WTC11 (cell line): ENCODE results near the gene CKB. TPM values are rescaled to one million over a fixed set of nuclear protein-coding genes. Genes with fewer than 3 reads are reported as not detected.

Source experiments
- ATAC-seq: fragments of 200-7000 bp; cut with Tn5 transposase; 2 replicates; pipeline ENCODE4 v1.10.0; 2021; ENCODE audit warnings: mild to moderate bottlenecking, moderate library complexity
- CTCF ChIA-PET: fragments of 300-600 bp; sonication (Branson Sonifier 250); formaldehyde crosslinking; loops from one replicate; lab custom pipeline; 2021; ENCODE audit warnings: antibody characterized with exemption; lab: Charles Lee
- POLR2A ChIA-PET: fragments of 350-600 bp; sonication (Branson Sonifier 250); formaldehyde crosslinking; loops from one replicate; lab custom pipeline; 2021; ENCODE audit warnings: antibody characterized with exemption; lab: Charles Lee
- DNase-seq: peaks from one replicate; pipeline ENCODE4 v3.0.0; 2021; ENCODE audit warnings: low spot score
- H3K27ac Mint-ChIP-seq: 2 replicates; pipeline ENCODE4 v1.8.0; 2021; ENCODE audit warnings: mixed read lengths
- H3K27me3 Mint-ChIP-seq: 2 replicates; pipeline ENCODE4 v1.8.0; 2021; ENCODE audit warnings: low read depth, mild to moderate bottlenecking, moderate library complexity, mixed read lengths
- H3K36me3 Mint-ChIP-seq: 2 replicates; pipeline ENCODE4 v1.8.0; 2021; ENCODE audit warnings: mixed read lengths
- H3K4me1 Mint-ChIP-seq: 2 replicates; pipeline ENCODE4 v1.8.0; 2022; ENCODE audit warnings: mixed read lengths
- H3K4me3 Mint-ChIP-seq: 2 replicates; pipeline ENCODE4 v1.8.0; 2021; ENCODE audit warnings: mild to moderate bottlenecking, moderate library complexity, mixed read lengths
- H3K9me3 Mint-ChIP-seq: 2 replicates; pipeline ENCODE4 v1.8.0; 2021; ENCODE audit warnings: mixed read lengths
- ATF3 ChIP-seq: sonication (generic); formaldehyde crosslinking; conservative IDR thresholded peaks from 2 replicates; pipeline ENCODE4 v1.8.1; 2022; ENCODE audit warnings: mild to moderate bottlenecking, missing genetic modification reagents
- CREB1 ChIP-seq: sonication (generic); formaldehyde crosslinking; IDR thresholded peaks from 2 replicates; pipeline ENCODE4 v1.8.0; 2023; ENCODE audit warnings: mild to moderate bottlenecking, missing genetic modification reagents
- ETV6 ChIP-seq: sonication (generic); formaldehyde crosslinking; IDR thresholded peaks from 2 replicates; pipeline ENCODE4 v1.8.1; 2022; ENCODE audit warnings: mild to moderate bottlenecking, missing genetic modification reagents
- GABPB1 ChIP-seq: sonication (generic); formaldehyde crosslinking; IDR thresholded peaks from 2 replicates; pipeline ENCODE4 v1.8.1; 2023; ENCODE audit warnings: mild to moderate bottlenecking, missing genetic modification reagents
- HMGA2 ChIP-seq: fragments of 250-450 bp; sonication (Bioruptor Pico); IDR thresholded peaks from 2 replicates; pipeline ENCODE4 v1.4.0; 2021; ENCODE audit warnings: mild to moderate bottlenecking, moderate library complexity
- IRF1 ChIP-seq: sonication (generic); formaldehyde crosslinking; IDR thresholded peaks from 2 replicates; pipeline ENCODE4 v1.8.0; 2023; ENCODE audit warnings: missing genetic modification reagents
- JUN ChIP-seq: sonication (generic); formaldehyde crosslinking; IDR thresholded peaks from 2 replicates; pipeline ENCODE4 v1.8.0; 2023; ENCODE audit warnings: mild to moderate bottlenecking, missing genetic modification reagents
- MAX ChIP-seq: sonication (generic); formaldehyde crosslinking; IDR thresholded peaks from 2 replicates; pipeline ENCODE4 v1.8.0; 2022; ENCODE audit warnings: mild to moderate bottlenecking, missing genetic modification reagents
- OVOL2 ChIP-seq: fragments of 250-450 bp; sonication (Bioruptor Pico); IDR thresholded peaks from 2 replicates; pipeline ENCODE4 v1.9.0; 2021; ENCODE audit warnings: mild to moderate bottlenecking, borderline replicate concordance
- PRDM15 ChIP-seq: sonication (generic); formaldehyde crosslinking; IDR thresholded peaks from 2 replicates; pipeline ENCODE4 v1.8.0; 2022; ENCODE audit warnings: missing genetic modification reagents
- SMAD3 ChIP-seq: sonication (generic); formaldehyde crosslinking; IDR thresholded peaks from 2 replicates; pipeline ENCODE4 v1.8.0; 2022; ENCODE audit warnings: missing genetic modification reagents, mild to moderate bottlenecking, borderline replicate concordance
- SOX15 ChIP-seq: fragments of 250-450 bp; sonication (Bioruptor Pico); IDR thresholded peaks from 2 replicates; pipeline ENCODE4 v1.9.0; 2021; ENCODE audit warnings: mild to moderate bottlenecking
- SP1 ChIP-seq: sonication (generic); formaldehyde crosslinking; conservative IDR thresholded peaks from 2 replicates; pipeline ENCODE4 v1.8.1; 2022; ENCODE audit warnings: missing genetic modification reagents
- TCF7 ChIP-seq: sonication (generic); formaldehyde crosslinking; IDR thresholded peaks from 2 replicates; pipeline ENCODE4 v1.8.0; 2022; ENCODE audit warnings: mild to moderate bottlenecking, low read depth, missing genetic modification reagents, moderate library complexity
- TEAD4 ChIP-seq: sonication (generic); formaldehyde crosslinking; IDR thresholded peaks from 2 replicates; pipeline ENCODE4 v1.8.0; 2022; ENCODE audit warnings: mild to moderate bottlenecking, missing genetic modification reagents
- ZNF121 ChIP-seq: sonication (generic); formaldehyde crosslinking; IDR thresholded peaks from 2 replicates; pipeline ENCODE4 v1.8.0; 2023; ENCODE audit warnings: missing genetic modification reagents
- ZNF512 ChIP-seq: sonication (generic); formaldehyde crosslinking; IDR thresholded peaks from 2 replicates; pipeline ENCODE4 v1.8.1; 2022; ENCODE audit warnings: missing genetic modification reagents, borderline replicate concordance
- total RNA-seq: library from RNA; stranded (reverse); gene quantifications from 3 replicates; pipeline ENCODE4 v1.2.3, GENCODE V29; 2021
- TF ChIP-seq, protein P1 (sequence below): fragments of 250-450 bp; sonication (Bioruptor Pico); IDR thresholded peaks from 2 replicates; pipeline ENCODE4 v2.1.2; 2022; ENCODE audit warnings: mild to moderate bottlenecking, moderate library complexity
- TF ChIP-seq, protein P2 (sequence below): fragments of 250-450 bp; sonication (Bioruptor Pico); IDR thresholded peaks from 2 replicates; pipeline ENCODE4 v1.9.0; 2021; ENCODE audit warnings: mild to moderate bottlenecking, borderline replicate concordance
- TF ChIP-seq, protein P3 (sequence below): sonication (generic); formaldehyde crosslinking; conservative IDR thresholded peaks from 2 replicates; pipeline ENCODE4 v1.8.1; 2023; ENCODE audit warnings: mild to moderate bottlenecking, low read depth, missing genetic modification reagents, moderate library complexity

CKB gene
- total RNA-seq, 1 experiment from 2014 or later = 555 TPM

DNA sequence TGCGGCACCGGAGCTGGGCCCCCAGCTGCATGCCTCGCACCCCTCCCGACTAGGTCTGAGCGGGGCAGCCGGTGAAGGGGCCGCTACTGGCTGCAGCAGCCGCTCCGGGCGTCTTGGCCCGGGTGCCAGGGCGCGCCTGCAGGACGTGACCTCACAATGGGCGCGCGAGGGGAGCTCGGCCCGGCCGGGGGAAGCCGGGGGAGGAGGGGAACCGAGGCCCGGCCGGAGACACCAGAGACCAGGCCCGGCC, 39.5 kb upstream of the CKB start (continued):
- TF ChIP-seq, protein P1, sequence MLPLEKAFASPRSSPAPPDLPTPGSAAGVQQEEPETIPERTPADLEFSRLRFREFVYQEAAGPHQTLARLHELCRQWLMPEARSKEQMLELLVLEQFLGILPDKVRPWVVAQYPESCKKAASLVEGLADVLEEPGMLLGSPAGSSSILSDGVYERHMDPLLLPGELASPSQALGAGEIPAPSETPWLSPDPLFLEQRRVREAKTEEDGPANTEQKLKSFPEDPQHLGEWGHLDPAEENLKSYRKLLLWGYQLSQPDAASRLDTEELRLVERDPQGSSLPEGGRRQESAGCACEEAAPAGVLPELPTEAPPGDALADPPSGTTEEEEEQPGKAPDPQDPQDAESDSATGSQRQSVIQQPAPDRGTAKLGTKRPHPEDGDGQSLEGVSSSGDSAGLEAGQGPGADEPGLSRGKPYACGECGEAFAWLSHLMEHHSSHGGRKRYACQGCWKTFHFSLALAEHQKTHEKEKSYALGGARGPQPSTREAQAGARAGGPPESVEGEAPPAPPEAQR = no peak
- TF ChIP-seq JUN (CRISPR knock-in tag) (peak; percentile 73; the same call in 1 of the 2 replicates), ETV6 (no peak), SP1 (CRISPR knock-in tag) (no peak), ATF3 (CRISPR knock-in tag) (no peak), MAX (peak; percentile 63; the same call in 1 of the 2 replicates), OVOL2 (CRISPR knock-in tag) (no peak), ZNF121 (no peak), IRF1 (CRISPR knock-in tag) (no peak), CREB1 (CRISPR knock-in tag) (no peak), TCF7 (CRISPR knock-in tag) (no peak), SOX15 (CRISPR knock-in tag) (no peak), SMAD3 (CRISPR knock-in tag) (no peak)
- TF ChIP-seq, protein P2, sequence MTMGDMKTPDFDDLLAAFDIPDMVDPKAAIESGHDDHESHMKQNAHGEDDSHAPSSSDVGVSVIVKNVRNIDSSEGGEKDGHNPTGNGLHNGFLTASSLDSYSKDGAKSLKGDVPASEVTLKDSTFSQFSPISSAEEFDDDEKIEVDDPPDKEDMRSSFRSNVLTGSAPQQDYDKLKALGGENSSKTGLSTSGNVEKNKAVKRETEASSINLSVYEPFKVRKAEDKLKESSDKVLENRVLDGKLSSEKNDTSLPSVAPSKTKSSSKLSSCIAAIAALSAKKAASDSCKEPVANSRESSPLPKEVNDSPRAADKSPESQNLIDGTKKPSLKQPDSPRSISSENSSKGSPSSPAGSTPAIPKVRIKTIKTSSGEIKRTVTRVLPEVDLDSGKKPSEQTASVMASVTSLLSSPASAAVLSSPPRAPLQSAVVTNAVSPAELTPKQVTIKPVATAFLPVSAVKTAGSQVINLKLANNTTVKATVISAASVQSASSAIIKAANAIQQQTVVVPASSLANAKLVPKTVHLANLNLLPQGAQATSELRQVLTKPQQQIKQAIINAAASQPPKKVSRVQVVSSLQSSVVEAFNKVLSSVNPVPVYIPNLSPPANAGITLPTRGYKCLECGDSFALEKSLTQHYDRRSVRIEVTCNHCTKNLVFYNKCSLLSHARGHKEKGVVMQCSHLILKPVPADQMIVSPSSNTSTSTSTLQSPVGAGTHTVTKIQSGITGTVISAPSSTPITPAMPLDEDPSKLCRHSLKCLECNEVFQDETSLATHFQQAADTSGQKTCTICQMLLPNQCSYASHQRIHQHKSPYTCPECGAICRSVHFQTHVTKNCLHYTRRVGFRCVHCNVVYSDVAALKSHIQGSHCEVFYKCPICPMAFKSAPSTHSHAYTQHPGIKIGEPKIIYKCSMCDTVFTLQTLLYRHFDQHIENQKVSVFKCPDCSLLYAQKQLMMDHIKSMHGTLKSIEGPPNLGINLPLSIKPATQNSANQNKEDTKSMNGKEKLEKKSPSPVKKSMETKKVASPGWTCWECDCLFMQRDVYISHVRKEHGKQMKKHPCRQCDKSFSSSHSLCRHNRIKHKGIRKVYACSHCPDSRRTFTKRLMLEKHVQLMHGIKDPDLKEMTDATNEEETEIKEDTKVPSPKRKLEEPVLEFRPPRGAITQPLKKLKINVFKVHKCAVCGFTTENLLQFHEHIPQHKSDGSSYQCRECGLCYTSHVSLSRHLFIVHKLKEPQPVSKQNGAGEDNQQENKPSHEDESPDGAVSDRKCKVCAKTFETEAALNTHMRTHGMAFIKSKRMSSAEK = no peak
- TF ChIP-seq, protein P3, sequence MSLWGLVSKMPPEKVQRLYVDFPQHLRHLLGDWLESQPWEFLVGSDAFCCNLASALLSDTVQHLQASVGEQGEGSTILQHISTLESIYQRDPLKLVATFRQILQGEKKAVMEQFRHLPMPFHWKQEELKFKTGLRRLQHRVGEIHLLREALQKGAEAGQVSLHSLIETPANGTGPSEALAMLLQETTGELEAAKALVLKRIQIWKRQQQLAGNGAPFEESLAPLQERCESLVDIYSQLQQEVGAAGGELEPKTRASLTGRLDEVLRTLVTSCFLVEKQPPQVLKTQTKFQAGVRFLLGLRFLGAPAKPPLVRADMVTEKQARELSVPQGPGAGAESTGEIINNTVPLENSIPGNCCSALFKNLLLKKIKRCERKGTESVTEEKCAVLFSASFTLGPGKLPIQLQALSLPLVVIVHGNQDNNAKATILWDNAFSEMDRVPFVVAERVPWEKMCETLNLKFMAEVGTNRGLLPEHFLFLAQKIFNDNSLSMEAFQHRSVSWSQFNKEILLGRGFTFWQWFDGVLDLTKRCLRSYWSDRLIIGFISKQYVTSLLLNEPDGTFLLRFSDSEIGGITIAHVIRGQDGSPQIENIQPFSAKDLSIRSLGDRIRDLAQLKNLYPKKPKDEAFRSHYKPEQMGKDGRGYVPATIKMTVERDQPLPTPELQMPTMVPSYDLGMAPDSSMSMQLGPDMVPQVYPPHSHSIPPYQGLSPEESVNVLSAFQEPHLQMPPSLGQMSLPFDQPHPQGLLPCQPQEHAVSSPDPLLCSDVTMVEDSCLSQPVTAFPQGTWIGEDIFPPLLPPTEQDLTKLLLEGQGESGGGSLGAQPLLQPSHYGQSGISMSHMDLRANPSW = no peak

DNA sequence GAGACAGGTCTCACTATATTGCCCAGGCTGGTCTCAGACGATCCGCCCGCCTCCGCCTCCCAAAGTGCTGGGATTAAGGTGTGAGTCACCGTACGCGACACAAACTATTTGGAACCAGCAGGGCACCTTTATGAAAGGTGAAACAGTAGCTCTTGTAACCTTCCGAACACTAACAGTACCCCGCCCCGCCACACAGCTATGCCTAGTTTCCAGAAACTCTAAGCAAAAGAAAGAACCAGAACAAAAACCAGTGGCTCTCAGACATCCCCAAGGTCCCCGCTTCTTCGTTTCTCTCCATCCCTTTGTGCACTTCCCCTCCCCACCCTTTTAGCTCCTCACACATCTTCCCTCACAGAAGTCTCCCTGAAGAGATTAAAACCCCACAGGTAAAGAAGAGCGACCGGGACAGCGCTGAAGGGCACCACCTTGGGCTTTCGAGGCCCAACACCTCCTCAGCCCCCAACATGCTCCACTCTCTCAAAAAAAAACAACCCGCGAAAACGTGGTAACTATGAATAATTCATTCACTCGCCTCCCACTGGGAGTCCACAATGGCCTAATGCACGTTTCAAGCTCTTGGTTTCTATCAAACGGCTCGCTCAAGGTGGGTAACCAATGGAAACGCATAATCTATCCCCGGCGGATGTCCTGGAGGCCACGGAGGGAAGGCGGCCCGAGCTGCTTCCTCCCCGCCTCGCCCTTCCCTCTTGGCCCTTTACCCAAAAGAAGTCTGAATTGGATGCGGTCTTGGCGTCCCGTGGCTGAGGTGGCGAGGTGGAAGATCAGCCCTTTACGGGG, 39.0 kb upstream of the CKB start:
- Mint-ChIP-seq H3K27me3 (no peaks in the 10 kb centered on the region), H3K27ac (peak overlapping the region; percentile 95), H3K36me3 (peaks cover 22% of the 10 kb centered on the region), H3K9me3 (no peaks in the 10 kb centered on the region), H3K4me1 (peaks cover 27% of the 10 kb centered on the region), H3K4me3 (peak overlapping the region; percentile 98)
- POLR2A ChIA-PET = interaction anchor here (0.7 to 1.5 kb wide), 6 partner anchors 8 to 67 kb away, joined by 3 to 6 read pairs (median 3); partner anchors contain the start of genes CKB and KLC1
- ATAC-seq (peak; percentile 13), DNase-seq (no peak)
- CTCF ChIA-PET = interaction anchor here (0.8 to 2.2 kb wide), 8 partner anchors 9 to 154 kb away, joined by 3 to 15 read pairs (median 4); partner anchors contain the start of genes CKB, KLC1, XRCC3 and ZFYVE21
- TF ChIP-seq GABPB1 (CRISPR knock-in tag) (no peak), TEAD4 (no peak), IRF1 (CRISPR knock-in tag) (no peak), HMGA2 (CRISPR knock-in tag) (no peak), CREB1 (CRISPR knock-in tag) (no peak), PRDM15 (CRISPR knock-in tag) (no peak), ZNF512 (CRISPR knock-in tag) (no peak)
